UCSD-AML1 (cell line): ENCODE data around the gene OCSTAMP.
A peak's percentile ranks its signal among the peaks of the same experiment; 100 is the strongest.

Experiments
- DNase-seq: peaks from one replicate; lab custom pipeline; 2025; ENCODE audit not compliant: unreplicated experiment; lab: John Stamatoyannopoulos, UW

OCSTAMP gene, protein sequence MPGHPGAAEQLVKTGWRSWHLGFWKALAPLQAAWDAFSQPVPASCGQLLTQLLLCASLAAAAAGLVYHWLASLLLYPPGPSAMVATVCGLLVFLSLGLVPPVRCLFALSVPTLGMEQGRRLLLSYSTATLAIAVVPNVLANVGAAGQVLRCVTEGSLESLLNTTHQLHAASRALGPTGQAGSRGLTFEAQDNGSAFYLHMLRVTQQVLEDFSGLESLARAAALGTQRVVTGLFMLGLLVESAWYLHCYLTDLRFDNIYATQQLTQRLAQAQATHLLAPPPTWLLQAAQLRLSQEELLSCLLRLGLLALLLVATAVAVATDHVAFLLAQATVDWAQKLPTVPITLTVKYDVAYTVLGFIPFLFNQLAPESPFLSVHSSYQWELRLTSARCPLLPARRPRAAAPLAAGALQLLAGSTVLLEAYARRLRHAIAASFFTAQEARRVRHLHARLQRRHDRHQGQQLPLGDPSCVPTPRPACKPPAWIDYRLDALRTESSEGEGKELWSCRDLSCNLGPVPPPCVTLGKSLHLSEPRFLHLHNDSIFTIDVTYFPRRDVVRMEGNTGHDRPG

DNA sequence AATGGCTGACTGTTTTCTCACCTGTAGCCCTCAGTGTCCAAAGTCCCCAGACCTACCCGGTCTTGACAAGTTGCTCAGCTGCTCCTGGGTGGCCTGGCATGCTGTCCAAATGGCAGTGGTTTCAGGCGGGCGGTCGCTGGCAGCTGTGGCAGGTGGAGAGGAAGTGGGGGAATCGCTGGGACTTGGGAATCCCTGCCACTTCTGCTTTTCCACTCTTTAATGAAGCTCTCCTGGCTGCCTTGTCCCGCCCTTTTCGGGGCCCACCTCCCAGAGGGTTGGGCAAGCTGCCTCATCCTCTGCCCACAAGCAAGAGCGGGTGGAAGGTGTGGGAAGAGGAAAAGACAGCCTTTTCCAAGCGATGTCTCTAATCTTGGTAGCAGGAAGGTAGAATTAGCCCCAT, at the start of gene OCSTAMP:
Gene OCSTAMP (minus strand): TSS at position 194 of the 400 bp plus-strand sequence. CDS start 94 bp downstream, at position 100.
- peak; percentile 39 for DNase-seq

DNA sequence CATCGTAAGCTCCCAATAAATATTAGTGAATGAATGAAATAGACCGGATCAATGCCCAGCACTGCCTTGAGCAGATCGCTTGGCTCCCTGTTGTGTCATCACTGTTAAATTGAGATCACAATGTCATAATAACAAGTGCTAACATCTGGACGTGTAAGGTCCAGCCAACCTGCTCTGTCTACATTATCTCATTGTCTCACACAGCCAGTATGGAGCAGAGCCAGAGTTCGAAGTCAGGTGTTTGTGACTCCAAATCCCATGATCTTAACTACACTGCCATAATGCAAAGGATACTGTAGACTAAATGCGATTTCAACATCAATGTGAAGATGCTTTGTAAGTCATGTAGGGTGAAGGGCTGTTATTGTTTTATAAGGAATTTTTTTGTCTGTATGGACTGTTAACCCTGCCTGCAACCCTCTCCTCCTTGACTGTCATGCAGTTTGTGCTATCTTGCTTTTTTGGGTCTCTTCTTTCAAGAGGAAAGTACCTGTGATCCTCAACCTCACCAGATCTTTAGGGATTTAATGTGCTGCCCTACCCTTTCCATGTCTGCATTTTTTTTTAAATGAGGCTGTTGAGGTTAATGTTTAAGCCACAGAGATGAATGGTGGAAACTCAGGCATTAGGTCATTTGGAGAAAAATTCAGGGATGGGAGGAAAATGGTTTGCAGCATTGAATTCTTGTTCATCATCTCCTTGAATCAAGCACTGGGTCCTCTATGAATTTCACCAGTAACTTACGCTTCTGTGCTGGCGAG, 49.0 kb upstream of the OCSTAMP start:
- no peak for DNase-seq

DNA sequence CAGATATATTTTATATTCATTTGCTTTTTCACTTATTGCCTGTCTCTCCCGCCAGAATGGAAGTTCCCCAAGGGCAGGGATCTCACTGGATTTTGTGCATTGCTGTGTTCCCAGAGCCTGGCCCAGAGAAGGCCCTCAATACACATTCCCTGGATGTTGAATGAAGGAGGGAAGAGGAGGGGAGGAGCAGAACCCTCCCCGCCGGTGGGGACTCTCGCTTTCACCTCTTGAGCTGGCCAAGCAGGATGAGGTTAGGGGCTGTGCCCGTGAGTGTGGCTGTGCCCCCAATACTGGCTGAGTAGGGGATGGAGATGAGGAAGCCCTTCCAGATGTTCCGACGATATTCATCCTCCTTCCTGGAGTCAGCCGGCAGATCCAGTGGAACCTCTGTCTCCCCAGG, 45.5 kb upstream of the OCSTAMP start:
- no peak for DNase-seq

DNA sequence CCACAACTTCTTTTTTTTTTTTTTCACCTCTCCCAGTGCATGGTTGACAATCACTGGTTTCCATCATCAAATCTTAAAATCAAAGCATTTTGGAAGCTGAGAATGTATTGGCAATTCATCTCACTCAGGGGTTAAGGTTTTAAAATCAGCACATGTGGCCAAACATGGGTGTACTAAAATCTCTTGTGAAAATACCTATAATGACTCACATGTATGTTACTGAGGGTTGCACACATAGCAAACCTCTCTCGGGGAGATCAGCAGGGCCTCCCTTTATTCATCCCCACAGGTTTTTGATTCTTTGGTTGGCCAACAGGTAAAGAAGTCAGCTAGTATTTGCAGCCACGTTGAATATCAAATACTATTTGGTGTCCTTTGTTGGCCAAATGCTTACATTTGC, 44.3 kb upstream of the OCSTAMP start:
- no peak for DNase-seq

DNA sequence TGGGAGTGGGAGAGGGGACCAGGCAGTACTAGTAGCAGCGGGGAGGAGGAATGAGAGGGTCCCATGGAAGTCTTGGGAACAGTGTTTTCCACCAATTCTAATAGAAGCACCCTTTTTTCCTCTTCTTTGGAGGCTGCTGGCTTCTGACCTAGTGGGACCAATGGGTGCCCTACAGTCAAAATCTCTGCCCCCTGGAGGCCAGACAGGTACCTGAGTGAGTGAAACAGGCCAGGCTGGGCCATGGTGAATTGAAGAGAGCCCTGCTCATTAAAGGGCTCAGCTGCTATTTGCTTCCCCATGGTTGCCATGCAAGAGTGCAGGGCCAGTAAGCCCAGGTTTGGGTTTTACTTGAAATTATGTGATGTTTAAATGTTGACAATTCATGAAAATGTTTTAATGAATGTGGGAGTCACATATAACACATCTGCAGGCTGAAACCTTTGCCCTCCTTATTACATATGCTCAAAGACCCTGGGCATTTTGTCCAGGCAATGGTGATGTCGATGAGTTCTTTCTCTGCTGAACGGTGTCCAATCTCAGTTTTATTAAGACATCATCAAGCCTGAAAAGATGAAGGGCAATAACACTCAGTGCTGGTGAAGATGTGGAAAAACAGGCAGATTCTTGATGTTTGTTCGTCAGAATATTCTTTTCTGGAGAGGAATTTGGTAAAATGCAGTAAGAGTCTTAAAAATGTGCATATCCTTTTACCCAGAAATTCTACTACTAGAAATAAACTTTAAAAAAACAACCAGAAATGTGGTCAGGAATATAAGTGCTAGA, 42.3 kb upstream of the OCSTAMP start:
- no peak for DNase-seq

DNA sequence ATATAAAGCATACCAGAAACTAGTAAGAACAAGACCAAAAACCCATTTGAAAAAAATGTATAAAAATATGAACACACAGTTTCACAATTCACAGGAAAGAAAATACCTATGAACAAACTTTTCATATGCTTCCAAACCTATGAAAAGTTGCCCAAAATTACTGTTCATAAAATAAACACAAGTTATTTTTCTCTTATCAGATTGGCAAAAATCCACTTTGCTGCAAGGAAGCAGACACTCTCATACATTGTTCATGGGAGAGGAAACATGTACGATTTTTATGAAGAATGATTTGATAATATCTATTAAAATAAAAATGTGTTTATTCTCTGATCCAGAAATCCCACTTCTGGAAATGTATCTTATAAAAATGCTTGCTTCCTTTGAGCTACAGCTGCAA, 40.0 kb upstream of the OCSTAMP start:
- DNase-seq: no peak

DNA sequence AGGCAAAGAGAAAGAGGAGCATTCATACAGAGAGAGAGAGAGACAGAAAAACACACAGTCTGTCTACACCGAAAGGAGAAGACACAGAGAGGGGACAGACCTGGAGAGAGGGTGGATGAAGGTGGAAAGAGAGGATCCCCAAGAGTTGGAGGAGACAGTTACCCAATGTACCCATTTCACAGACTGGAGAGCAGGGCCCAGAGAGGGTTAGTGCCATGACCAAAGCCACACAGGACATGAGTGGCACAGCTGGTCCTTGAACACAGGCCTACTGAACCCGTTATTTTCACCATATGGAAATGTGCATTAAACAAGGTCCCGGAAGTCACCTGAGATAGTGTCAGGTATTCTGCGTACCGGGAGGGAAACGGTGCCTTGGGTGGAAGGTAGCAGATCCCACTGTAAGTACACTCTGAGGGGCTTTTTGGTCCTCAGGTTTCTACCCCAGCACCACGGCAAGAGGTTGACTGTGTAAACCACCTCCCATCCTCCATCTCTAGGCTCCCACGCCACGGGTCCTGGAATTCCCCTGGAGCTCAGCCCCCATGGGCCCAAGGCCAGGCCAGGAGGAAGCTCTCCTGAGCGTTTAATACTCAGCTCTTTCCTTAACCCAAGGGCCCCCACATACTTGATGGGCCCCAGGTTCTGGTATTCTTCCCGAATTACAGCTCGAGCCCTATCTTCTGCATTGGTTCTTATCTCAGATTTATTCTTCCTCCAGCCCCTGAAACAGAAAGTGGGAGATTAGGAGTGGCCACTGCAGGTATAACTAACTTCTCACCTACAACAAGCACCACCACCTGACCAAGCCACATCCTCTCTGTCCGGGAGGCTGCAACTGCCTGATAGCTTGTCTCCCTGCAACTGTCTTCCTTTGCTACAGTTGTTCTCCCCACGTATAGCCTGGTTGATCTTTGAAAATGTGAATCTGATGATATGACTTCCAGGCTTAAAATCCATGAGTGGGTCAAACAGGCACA, 38.4 kb upstream of the OCSTAMP start:
- DNase-seq: no peak

DNA sequence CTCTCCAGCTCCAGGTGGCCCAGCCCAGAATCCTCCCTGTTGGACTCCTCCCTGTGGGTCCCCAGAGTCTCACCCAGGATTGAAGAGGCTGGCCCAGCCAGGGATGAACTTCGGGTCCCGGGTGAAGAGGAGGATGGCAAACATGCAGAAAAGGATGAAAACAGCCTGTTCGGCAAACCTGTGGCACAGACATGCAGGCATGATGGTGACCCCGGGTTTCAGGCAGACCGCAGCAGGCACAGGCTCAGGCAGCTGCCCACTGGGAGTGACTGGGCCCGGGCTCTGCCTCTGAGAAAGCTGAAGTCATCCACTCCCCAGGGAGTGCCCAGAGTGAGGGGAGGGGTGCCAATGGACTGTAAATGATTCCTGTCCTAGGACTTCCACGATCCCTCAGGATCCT, 37.5 kb upstream of the OCSTAMP start:
- no peak for DNase-seq

DNA sequence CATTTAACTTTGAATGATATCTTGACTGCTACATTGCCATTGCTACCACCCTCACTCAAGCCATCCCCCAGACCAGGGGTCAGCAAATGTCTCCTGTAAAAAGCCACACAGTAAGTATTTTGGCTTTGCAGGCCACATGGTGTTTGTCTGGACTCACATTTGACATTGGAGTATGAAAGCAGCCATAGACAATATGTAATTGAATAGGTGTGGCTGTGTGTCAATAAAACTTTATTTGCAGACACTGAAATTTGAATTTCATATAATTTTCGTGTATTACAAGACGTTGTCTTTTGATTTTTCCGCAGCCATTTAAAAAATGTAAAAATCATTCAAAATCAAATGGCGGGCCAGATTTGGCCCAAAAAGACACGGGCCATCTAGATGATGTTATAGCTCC, 36.3 kb upstream of the OCSTAMP start:
- DNase-seq: no peak

DNA sequence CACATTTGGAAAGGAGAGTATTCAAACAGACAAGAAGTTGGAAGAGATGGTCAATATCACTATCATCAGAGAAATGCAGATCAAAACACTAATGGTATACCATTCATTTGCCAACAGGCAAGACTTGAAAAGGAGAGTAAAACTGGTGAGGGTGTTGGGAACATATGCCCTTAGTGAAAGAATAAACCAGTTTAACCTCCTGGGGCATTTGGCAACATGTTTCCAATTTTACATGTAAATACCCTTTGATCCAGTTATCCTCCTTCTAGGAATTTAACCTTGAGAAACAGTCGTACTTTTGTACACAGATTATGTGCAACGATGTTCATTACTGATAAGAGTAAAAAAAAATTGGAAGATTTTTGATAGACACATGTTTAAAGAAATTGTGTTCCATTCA, 34.1 kb upstream of the OCSTAMP start:
- DNase-seq: no peak

DNA sequence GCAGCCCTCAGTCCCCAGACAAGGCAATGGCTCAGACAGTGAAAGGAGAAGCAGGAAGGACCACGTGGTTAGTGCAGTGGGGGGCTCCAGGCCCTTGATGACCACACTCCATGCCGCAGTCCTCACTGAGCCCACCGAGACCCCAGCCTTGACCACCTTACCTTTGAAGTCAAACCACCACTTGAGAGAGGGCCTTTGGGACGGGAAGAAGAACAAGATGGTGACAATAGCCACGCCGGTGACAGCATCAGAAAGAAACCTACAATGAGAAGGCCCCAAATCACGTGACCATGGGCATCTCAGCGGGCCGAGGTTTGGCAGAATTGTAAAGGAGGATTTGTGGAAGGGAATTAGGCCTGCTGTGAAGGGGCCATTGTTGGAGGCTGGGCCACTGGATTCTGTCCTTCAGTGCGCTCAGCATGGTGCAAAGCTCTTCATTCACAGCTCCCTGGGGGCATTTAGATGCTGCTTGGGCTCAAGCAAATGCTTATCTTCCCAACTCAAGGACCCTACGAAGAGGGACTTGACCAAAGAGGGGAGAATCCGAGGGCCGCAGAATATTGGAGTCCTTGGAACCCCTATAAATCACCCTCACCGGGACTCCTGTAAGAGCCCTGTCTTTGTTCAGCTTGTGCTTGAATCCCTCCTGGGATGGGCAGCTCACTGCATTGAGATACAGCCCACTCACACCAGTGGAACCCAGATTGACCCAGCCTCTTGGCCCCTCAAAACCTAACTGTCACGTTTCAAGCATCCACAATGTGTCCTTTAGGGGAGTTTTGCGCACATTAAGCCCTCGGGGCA, 33.2 kb upstream of the OCSTAMP start:
- DNase-seq: no peak

DNA sequence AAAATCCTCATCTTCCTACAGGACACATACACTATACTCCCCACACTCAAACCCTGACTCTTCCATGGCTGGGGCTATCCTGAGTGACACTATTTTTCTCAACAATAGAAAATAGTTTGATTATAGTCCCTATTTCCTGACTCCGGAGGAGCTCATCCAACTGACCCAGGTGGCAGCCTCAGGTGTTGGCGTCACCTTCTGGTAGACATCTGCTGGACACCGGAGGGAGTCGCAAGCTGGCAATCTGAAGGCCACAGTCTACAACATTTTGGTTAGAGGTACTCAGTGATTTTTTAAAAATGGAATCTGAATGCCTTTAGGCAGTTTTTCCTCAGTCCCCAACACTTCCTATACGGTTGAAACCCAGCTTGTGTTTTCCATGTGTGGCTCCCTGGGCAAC, 32.2 kb upstream of the OCSTAMP start:
- DNase-seq: no peak

DNA sequence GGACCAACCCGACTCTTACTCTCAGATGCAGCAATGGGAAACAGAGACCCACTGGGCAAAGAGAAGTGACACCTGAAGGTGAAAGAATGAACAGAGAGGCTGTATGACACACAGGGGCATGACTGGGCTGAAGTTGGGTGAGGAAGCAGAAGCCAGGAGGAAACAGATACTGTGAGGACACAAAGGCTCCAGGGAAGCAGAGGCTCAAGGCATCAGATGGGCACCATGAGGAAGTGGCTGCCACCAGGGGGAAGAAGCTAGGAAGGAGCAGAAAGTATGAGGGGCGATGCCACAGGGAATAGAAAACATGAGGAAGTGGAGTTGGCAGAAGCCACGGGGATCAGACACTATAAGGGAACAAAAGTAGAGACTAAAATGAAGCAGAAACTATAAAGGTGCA, 30.9 kb upstream of the OCSTAMP start:
- DNase-seq: no peak

DNA sequence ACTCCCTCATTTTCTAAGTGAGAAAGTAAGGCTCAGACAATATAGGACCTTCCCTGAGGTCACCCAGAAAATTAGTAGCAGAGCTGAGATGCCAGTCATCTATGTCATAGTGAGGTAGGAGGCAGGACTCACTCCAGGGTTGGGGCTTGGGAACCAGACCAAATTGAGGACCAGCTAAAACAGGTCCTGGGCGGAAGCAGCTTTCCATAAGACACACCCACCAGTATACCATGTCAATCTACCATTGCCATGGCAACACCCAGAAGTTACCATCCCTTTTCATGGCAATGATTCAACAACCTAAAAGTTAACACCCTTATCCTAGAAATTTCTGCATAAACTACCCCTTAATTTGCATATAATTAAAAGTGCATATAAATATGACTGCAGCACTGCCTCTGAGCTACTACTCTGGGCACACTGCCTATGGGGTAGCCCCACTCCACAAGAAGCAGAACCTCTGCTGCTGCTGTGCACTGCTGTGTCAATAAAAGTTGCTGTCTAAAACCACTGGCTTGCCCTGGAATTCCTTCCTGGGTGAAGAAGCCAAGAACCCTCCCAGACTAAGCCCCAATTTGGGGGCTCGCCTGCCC, 30.3 kb upstream of the OCSTAMP start:
- DNase-seq: no peak

DNA sequence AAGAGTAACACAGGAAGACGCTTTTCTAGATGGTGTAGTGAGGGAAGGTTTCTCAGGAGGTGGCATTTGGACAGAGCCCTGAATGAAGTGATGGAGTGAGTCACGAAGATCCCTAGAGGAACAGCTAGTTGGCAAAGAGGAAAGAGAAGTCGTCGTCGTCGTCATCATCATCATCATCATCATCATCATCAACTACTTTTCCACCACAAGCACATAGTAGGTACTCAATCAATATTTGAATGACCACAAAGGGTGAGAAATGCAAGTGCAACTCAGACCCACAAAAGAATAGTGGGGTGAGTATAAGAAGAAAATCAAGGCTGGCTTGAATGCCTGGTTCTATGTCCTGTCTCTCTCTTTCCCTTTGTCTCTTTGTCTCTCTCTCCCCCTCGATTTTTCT, 28.3 kb upstream of the OCSTAMP start:
- DNase-seq: no peak

DNA sequence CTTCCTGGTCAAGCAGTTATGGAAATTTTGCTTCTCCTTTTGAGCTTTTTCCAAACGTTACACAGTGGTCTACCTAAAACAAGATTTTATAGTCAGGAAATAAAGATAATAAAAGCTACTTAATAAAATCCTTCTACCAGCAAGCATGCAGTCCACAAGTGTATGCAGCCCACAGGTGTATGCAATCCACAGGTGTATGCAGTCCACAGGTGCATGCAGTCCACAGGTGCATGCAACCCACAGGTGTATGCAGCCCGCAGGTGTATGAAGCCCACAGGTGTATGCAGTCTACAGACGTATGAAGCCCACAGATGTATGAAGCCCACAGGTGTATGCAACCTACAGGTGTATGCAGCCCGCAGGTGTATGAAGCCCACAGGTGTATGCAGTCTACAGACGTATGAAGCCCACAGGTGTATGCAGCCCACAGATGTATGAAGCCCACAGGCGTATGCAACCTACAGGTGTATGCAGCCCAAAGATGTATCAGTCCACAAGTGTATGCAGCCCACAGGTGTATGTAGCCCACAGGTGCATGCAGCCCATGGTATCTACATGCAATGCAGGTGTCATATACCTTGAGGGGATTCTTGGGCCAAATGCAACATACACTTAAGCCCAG, 26.4 kb upstream of the OCSTAMP start:
- no peak for DNase-seq

DNA sequence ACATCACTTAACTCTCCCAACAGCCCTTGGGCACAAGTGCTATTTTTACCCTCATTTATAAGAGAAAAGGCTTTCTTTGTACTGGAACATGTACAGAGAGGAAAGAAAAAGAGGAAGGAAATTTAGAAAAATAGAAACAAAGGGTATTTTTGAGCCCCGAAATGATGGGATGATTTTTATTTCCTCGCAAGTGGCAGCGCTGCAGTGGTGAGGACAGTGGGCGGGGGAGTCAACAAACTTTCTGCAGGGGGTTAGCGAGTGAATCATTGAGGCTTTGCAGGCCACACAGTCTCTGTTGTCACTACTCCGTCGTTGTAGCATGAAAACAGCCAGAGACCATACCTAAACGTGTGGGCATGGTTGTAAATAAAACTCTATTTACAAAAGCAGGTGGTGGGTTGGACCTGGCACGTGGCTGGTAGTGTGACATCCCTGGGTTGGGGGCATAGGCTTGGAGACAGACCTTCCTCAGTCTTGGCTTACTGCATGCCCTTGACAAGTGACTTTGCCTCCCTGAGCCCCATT, 25.5 kb upstream of the OCSTAMP start:
- DNase-seq: no peak

DNA sequence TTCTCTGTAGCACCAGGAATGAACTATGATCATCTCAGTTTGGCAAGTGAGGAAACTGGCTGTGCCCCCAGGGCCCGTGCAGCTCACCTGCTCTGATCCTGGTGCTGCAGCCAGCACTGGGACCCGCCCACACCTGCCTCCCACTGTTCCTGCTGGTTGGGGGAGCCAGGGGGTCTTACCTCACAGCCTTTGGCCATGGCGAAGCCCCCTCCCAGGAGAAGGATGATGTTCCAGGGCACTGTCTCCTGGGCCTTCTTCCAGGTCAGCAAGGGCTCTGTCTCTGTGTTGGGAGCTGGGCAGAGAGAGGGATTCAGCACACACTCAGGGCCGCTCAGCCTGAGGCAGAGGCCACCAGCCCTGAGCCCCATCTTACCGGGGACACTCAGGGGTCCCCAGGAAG, 24.9 kb upstream of the OCSTAMP start:
- DNase-seq: no peak
